PC-9 (cell line): ENCODE data around the gene PPM1E. TPM values are rescaled to one million over a fixed set of nuclear protein-coding genes. Genes with fewer than 3 reads are reported as not detected.

Experiments
- BruUV-seq: library from RNA; stranded (reverse); fragments of 400-500 nt; replicated peaks from 2 replicates; lab custom pipeline; 2021; lab: Mats Ljungman, UMichigan
- CTCF ChIA-PET: fragments of 300-600 bp; sonication (Branson Sonifier 250); formaldehyde crosslinking; loops from one replicate; lab custom pipeline; 2022; ENCODE audit warnings: antibody characterized with exemption; lab: Charles Lee
- POLR2A ChIA-PET: fragments of 300-600 bp; sonication (Branson Sonifier 250); formaldehyde crosslinking; loops from one replicate; lab custom pipeline; 2022; ENCODE audit warnings: antibody characterized with exemption; ENCODE audit not compliant: unreplicated experiment; lab: Charles Lee
- DNase-seq, 2 experiments: peaks; one replicate each; pipeline versions ENCODE4 v3.0.0 to v3.0.0-alpha.2; 2015 to 2022; ENCODE audit warnings: mixed read lengths in 1 of 2
- H2AFZ ChIP-seq: fragments of 200-600 bp; sonication (generic); 2 replicates; pipeline ENCODE4 v1.8.1; 2017; ENCODE audit warnings: antibody characterized with exemption
- H3F3A ChIP-seq: fragments of 200-600 bp; sonication (generic); 2 replicates; pipeline ENCODE4 v1.8.1; 2017; ENCODE audit warnings: antibody characterized with exemption, mild to moderate bottlenecking, low read depth; ENCODE audit not compliant: insufficient read depth
- H3K27ac ChIP-seq: fragments of 200-600 bp; sonication (generic); 2 replicates; pipeline ENCODE4 v1.6.1; 2016; ENCODE audit warnings: mixed run types
- H3K27me3 ChIP-seq: fragments of 200-600 bp; sonication (generic); 2 replicates; pipeline ENCODE4 v1.6.1; 2016; ENCODE audit warnings: low read depth, mixed run types; ENCODE audit not compliant: insufficient read depth
- H3K36me3 ChIP-seq: fragments of 200-600 bp; sonication (generic); 2 replicates; pipeline ENCODE4 v1.6.1; 2016; ENCODE audit warnings: low read depth, mixed run types
- H3K4me1 ChIP-seq: fragments of 200-600 bp; sonication (generic); replicated peaks from 2 replicates; pipeline ENCODE4 v1.6.1; 2016; ENCODE audit warnings: mixed run types; ENCODE audit not compliant: insufficient read depth
- H3K4me2 ChIP-seq: fragments of 200-600 bp; sonication (generic); 2 replicates; pipeline ENCODE4 v1.6.1; 2017; ENCODE audit warnings: mixed run types
- H3K4me3 ChIP-seq: fragments of 200-600 bp; sonication (generic); 2 replicates; pipeline ENCODE4 v1.6.1; 2016; ENCODE audit warnings: mixed run types
- H3K79me2 ChIP-seq: fragments of 200-600 bp; sonication (generic); 2 replicates; pipeline ENCODE4 v1.6.1; 2017; ENCODE audit warnings: low read depth, mixed run types
- H3K9me2 ChIP-seq: fragments of 200-600 bp; sonication (generic); 2 replicates; pipeline ENCODE4 v1.8.1; 2017; ENCODE audit warnings: mild to moderate bottlenecking; ENCODE audit not compliant: insufficient read depth
- H3K9me3 ChIP-seq: fragments of 200-600 bp; sonication (generic); 2 replicates; pipeline ENCODE4 v1.8.1; 2016; ENCODE audit warnings: low read depth; ENCODE audit not compliant: insufficient read depth
- H4K20me1 ChIP-seq: fragments of 200-600 bp; sonication (generic); 2 replicates; pipeline ENCODE4 v1.8.1; 2017; ENCODE audit not compliant: insufficient read depth
- CTCF ChIP-seq: fragments of 200-600 bp; sonication (generic); conservative IDR thresholded peaks from 2 replicates; pipeline ENCODE4 v1.6.1; 2017; ENCODE audit warnings: mixed run types, antibody characterized with exemption, mild to moderate bottlenecking, moderate library complexity
- EZH2 ChIP-seq: fragments of 200-600 bp; sonication (generic); IDR thresholded peaks from 2 replicates; pipeline ENCODE4 v1.8.0; 2017; ENCODE audit warnings: antibody characterized with exemption, low read depth
- intact Hi-C: fragments of 100-400 bp; cut with micrococcal nuclease; formaldehyde crosslinking; loops from one replicate; pipeline ENCODE4 v1.10.0; 2022; ENCODE audit not compliant: unreplicated experiment
- total RNA-seq: library from RNA; stranded (reverse); gene quantifications from 2 replicates; pipeline ENCODE4 v1.2.3, GENCODE V29; 2021

PPM1E gene
- total RNA-seq, 1 experiment from 2014 or later: 0.04 TPM

GRCh38 chr17:58899191-58899590 is 143.5 kb downstream of the PPM1E start:
- intact Hi-C loops: no loop called here
- Histone ChIP-seq H3K4me2 (no peak overlapping the region), H3K27me3 (no peaks in the 10 kb centered on the region), H3K9me3 (peaks cover 5% of the 10 kb centered on the region; the same call in 1 of the 2 replicates), H3K4me1 (no peaks in the 10 kb centered on the region), H3F3A (no peaks in the 10 kb centered on the region), H3K36me3 (no peaks in the 10 kb centered on the region), H3K9me2 (no peaks in the 10 kb centered on the region), H3K27ac (no peak overlapping the region), H3K4me3 (no peak overlapping the region), H4K20me1 (no peaks in the 10 kb centered on the region), H3K79me2 (no peaks in the 10 kb centered on the region), H2AFZ (no peak overlapping the region; the same call in 1 of the 2 replicates)
- DNase-seq: no peak
- CTCF ChIA-PET: no interaction called here
- POLR2A ChIA-PET: no interaction called here
- TF ChIP-seq CTCF (no peak), EZH2 (no peak)
- no TSS peak for BruUV-seq

DNA sequence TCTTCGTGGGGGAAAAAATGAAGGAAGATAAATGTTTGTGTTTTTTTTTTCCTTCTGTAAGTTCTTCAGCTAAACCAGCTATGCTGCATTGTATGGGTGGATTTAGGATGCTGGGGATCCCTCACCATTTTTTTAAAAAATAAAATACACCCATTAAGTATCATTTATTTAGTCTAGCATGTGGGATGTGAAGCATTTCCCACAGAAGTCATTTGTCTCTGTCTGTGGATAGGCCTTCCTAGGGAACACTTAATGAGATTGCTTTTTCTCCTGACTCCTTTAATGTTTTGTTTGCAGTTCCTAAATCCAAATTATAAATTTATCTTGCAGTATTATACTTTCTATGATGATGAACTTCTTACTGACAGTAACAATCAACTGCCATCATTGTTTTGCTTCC is 146.7 kb downstream of the PPM1E start:
- Histone ChIP-seq H3K9me3 (no peaks in the 10 kb centered on the region; the same call in none of the 2 replicates), H3K27me3 (no peaks in the 10 kb centered on the region), H3K4me2 (no peak overlapping the region), H3K4me3 (no peak overlapping the region), H3K79me2 (no peaks in the 10 kb centered on the region), H3K36me3 (no peaks in the 10 kb centered on the region), H3F3A (no peaks in the 10 kb centered on the region), H3K27ac (no peak overlapping the region), H4K20me1 (no peaks in the 10 kb centered on the region), H3K9me2 (no peaks in the 10 kb centered on the region), H2AFZ (no peak overlapping the region), H3K4me1 (no peaks in the 10 kb centered on the region)
- POLR2A ChIA-PET: no interaction called here
- CTCF ChIA-PET: interaction anchor here (0.5 kb wide), 1 partner anchor 1066 kb away, joined by 3 read pairs; no protein-coding TSS in a partner anchor
- BruUV-seq: no TSS peak
- no peak for DNase-seq
- intact Hi-C loops: no loop called here
- TF ChIP-seq EZH2 (no peak), CTCF (no peak)

DNA sequence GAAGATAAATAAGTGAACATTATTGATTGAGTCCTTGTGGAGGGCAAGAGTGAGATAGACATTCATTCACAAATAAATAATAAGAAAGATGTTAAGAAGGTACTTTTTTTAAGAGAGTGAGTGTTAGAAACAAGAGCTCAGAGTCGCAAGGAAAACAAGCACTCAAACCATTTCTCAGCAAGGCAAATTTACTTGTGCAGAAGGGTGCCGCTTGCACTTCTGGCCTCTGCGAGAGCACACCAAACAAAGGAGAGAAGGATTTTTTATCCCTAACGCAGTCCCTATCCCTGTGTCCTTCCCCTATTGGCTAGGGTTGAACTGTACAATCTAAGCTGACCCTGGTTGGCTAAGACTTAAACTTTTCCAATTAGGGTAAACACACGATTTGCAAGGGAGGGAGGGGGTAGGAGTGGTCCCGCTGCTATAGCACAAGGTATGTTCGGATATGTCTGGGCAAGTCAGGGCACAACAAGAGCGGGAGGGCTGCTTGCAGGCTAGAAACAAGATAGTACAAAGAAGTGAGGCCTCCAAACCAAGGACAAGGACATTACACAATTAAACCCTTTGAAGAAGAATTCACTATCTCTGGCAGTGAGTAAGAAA is 156.2 kb downstream of the PPM1E start:
- Histone ChIP-seq H3K9me2 (no peaks in the 10 kb centered on the region), H3K36me3 (no peaks in the 10 kb centered on the region), H3K4me1 (peaks cover 10% of the 10 kb centered on the region), H3K4me2 (no peak overlapping the region), H4K20me1 (no peaks in the 10 kb centered on the region), H3K79me2 (no peaks in the 10 kb centered on the region), H3K27ac (no peak overlapping the region), H3F3A (no peaks in the 10 kb centered on the region), H2AFZ (no peak overlapping the region), H3K4me3 (no peak overlapping the region), H3K27me3 (no peaks in the 10 kb centered on the region), H3K9me3 (peaks cover 13% of the 10 kb centered on the region; the same call in 1 of the 2 replicates)
- POLR2A ChIA-PET: no interaction called here
- no peak for DNase-seq
- TF ChIP-seq EZH2 (no peak), CTCF (no peak)
- no TSS peak for BruUV-seq
- intact Hi-C loops: no loop called here
- CTCF ChIA-PET: no interaction called here
